Rectal smooth muscle tissue (tissue), 1 donor: ENCODE results near the gene ATP1A1.

ENCODE experiments used
- H3K27ac ChIP-seq: one replicate; pipeline ENCODE4 v1.7.0; 2013; ENCODE audit warnings: low read depth, low read length, inconsistent platforms
- H3K27me3 ChIP-seq: one replicate; pipeline ENCODE4 v1.7.0; 2013; ENCODE audit warnings: low read length; ENCODE audit not compliant: control insufficient read depth, insufficient read depth
- H3K36me3 ChIP-seq: one replicate; pipeline ENCODE4 v1.7.0; 2013; ENCODE audit warnings: low read length; ENCODE audit not compliant: control insufficient read depth, insufficient read depth
- H3K4me1 ChIP-seq: one replicate; pipeline ENCODE4 v1.7.0; 2013; ENCODE audit warnings: low read length; ENCODE audit not compliant: control insufficient read depth, insufficient read depth
- H3K4me3 ChIP-seq: one replicate; pipeline ENCODE4 v1.7.0; 2013; ENCODE audit warnings: low read length
- H3K9ac ChIP-seq: one replicate; pipeline ENCODE4 v1.7.0; 2013; ENCODE audit warnings: low read length

Gene ATP1A1

GRCh38 chr1:116389013-116389412 lies 16.0 kb downstream of the ATP1A1 start:
- Histone ChIP-seq H3K9ac (no peak overlapping the region), H3K4me3 (no peak overlapping the region), H3K27ac (no peak overlapping the region), H3K27me3 (no peaks in the 10 kb centered on the region), H3K4me1 (no peaks in the 10 kb centered on the region), H3K36me3 (peaks cover 48% of the 10 kb centered on the region)

DNA sequence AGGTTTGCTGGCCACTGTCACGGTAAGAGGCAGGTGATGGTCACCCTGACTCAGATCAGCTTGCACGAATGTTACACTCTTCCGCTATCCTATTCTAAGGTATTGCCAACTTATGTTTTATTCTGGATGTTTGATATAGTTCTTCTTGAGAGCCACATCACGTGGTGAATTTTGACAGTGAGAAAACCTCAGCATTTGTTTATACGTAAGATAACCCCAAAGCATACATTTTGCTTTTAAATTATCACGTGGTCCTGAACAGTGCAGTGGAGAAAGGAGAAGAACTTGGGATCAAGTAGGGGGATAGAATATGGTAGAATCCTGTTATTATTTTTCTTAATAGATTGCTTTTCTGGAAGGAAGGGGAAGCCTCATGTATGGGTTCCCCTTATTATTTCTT lies 16.6 kb downstream of the ATP1A1 start:
- H3K4me3 ChIP-seq, result no peak overlapping the region
- H3K27me3 ChIP-seq, result no peaks in the 10 kb centered on the region
- H3K27ac ChIP-seq, result no peak overlapping the region
- H3K36me3 ChIP-seq, result peaks cover 49% of the 10 kb centered on the region
- no peak overlapping the region for H3K9ac ChIP-seq
- no peaks in the 10 kb centered on the region for H3K4me1 ChIP-seq

DNA sequence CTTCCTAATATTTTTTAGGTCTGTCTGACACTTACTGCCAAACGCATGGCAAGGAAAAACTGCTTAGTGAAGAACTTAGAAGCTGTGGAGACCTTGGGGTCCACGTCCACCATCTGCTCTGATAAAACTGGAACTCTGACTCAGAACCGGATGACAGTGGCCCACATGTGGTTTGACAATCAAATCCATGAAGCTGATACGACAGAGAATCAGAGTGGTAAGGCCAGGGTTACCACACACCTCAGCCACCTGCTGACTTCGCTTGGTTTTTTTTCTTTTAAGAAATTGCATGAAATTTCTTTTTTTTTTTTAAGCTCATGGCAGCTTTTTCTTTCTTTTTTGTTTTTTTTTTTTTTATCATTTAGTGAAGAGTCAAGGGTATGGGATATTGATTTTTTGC lies 17.2 kb downstream of the ATP1A1 start:
- Histone ChIP-seq H3K4me3 (no peak overlapping the region), H3K4me1 (no peaks in the 10 kb centered on the region), H3K36me3 (peaks cover 50% of the 10 kb centered on the region), H3K27me3 (no peaks in the 10 kb centered on the region), H3K27ac (no peak overlapping the region), H3K9ac (no peak overlapping the region)

GRCh38 chr1:116391185-116391584 lies 18.1 kb downstream of the ATP1A1 start:
- no peak overlapping the region for H3K27ac ChIP-seq
- peaks cover 50% of the 10 kb centered on the region for H3K36me3 ChIP-seq
- H3K4me1 ChIP-seq, result no peaks in the 10 kb centered on the region
- no peaks in the 10 kb centered on the region for H3K27me3 ChIP-seq
- no peak overlapping the region for H3K4me3 ChIP-seq
- H3K9ac ChIP-seq, result no peak overlapping the region

GRCh38 chr1:116392717-116393404 lies 19.8 kb downstream of the ATP1A1 start:
- Histone ChIP-seq H3K4me1 (no peaks in the 10 kb centered on the region), H3K27ac (no peak overlapping the region), H3K36me3 (peaks cover 56% of the 10 kb centered on the region)

DNA sequence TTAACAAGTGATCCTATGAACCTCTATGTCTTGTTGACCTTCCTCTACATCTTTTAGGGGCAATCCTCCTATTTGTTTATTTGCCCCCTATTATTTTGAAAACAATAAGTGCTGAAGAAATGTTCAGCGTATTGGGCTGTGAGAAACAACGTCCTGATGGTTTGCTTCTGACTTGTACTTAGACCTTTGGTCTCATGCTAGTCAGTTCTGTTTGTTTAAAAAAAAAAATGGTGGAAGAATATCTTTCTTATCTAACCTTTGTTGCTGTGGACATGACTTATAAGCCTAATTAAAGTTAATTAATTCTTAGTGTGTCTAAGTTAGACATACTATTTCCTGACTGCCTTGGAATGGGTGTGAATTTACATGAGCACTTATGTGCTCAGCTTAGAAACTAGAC lies 20.7 kb downstream of the ATP1A1 start:
- no peak overlapping the region for H3K9ac ChIP-seq
- H3K27me3 ChIP-seq, result no peaks in the 10 kb centered on the region
- H3K4me1 ChIP-seq, result no peaks in the 10 kb centered on the region
- no peak overlapping the region for H3K27ac ChIP-seq
- H3K4me3 ChIP-seq, result no peak overlapping the region
- peaks cover 57% of the 10 kb centered on the region for H3K36me3 ChIP-seq

More at GRCh38 chr1:116392717-116393404, 19.8 kb downstream of the ATP1A1 start:
- no peak overlapping the region for H3K4me3 ChIP-seq
- H3K9ac ChIP-seq, result no peak overlapping the region
- no peaks in the 10 kb centered on the region for H3K27me3 ChIP-seq

- Histone ChIP-seq H3K27me3 (no peaks in the 10 kb centered on the region), H3K9ac (no peak overlapping the region), H3K4me3 (no peak overlapping the region), H3K36me3 (peaks cover 56% of the 10 kb centered on the region), H3K27ac (no peak overlapping the region), H3K4me1 (no peaks in the 10 kb centered on the region)
Observed at GRCh38 chr1:116394270-116394669, 21.2 kb downstream of the ATP1A1 start.

DNA sequence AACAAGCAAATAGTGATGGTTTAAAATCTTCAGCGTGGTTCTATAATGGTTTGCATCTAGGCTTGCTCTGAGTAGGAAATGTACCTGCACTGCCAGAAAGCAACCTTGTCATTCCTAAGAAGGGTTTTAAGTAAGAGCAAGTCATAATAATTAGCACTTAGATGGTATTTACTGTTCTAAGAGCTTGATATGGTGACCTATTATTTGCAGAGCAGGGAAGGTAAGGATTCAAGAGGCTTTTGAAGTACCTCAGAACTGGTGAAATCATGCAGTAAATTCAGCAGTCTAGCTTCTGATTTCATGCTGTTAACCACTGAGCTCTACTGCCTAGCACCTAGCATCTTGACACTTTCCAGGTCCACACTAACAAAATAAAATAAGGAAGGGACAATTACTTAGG lies 23.7 kb downstream of the ATP1A1 start:
- Histone ChIP-seq H3K27ac (no peak overlapping the region), H3K27me3 (no peaks in the 10 kb centered on the region), H3K4me3 (no peak overlapping the region), H3K4me1 (no peaks in the 10 kb centered on the region), H3K9ac (no peak overlapping the region), H3K36me3 (peaks cover 64% of the 10 kb centered on the region)

DNA sequence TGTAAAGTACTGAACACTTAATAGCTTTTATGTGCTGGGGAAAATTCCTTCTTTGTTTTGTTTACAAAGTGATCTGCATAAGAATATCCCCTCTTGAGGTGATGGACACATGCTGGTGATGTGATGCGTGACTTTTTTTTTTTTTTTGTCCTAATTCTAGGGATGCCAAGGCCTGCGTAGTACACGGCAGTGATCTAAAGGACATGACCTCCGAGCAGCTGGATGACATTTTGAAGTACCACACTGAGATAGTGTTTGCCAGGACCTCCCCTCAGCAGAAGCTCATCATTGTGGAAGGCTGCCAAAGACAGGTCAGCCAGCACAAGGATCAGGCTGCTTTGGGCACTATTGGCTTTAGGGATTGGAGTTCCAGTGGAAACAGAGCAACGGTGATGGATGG lies 24.7 kb downstream of the ATP1A1 start:
- H3K4me3 ChIP-seq, result no peak overlapping the region
- H3K9ac ChIP-seq, result no peak overlapping the region
- H3K27me3 ChIP-seq, result no peaks in the 10 kb centered on the region
- no peaks in the 10 kb centered on the region for H3K4me1 ChIP-seq
- no peak overlapping the region for H3K27ac ChIP-seq
- H3K36me3 ChIP-seq, result peaks cover 69% of the 10 kb centered on the region

DNA sequence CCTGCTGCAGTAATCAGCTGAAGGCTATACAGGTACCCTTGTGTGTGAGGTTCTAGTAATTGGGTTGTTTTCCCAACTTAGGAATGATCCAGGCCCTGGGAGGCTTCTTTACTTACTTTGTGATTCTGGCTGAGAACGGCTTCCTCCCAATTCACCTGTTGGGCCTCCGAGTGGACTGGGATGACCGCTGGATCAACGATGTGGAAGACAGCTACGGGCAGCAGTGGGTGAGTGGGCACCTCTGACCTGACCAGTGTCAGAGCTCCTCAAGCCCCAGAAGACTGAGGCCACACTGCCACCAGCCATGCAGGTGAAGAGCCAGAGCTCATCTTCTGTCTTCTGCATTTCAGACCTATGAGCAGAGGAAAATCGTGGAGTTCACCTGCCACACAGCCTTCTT lies 27.7 kb downstream of the ATP1A1 start:
- H3K36me3 ChIP-seq, result peaks cover 84% of the 10 kb centered on the region
- no peak overlapping the region for H3K9ac ChIP-seq
- no peaks in the 10 kb centered on the region for H3K4me1 ChIP-seq
- H3K27ac ChIP-seq, result no peak overlapping the region
- H3K4me3 ChIP-seq, result no peak overlapping the region
- H3K27me3 ChIP-seq, result no peaks in the 10 kb centered on the region

DNA sequence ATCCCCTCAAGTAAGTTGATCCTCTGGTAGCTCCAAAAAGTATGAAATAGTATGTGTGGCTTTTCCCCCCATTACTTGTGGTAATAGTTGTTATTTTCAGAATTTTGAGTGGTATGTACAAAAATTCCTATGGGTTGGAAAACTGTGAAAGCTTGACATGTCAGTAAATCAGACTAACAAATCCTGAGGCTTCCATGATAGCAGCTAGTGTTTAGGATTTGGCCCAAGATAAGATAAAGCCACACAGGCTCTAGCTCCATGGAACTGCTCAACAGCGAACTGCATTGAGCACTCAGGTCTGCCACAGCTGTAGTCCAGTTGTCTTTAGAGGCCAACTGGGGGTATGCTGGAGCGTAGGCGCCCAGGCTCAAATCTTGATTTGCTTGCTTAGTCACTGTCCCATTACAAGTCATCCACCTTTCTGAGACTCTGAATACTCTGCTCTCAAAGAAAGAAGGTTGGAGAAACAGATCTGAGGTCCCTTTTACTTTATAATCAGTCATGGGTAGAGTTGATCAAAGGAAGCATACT lies 28.7 kb downstream of the ATP1A1 start:
- H3K27me3 ChIP-seq, result no peaks in the 10 kb centered on the region
- H3K4me3 ChIP-seq, result no peak overlapping the region
- peaks cover 83% of the 10 kb centered on the region for H3K36me3 ChIP-seq
- H3K9ac ChIP-seq, result no peak overlapping the region
- H3K27ac ChIP-seq, result no peak overlapping the region
- H3K4me1 ChIP-seq, result no peaks in the 10 kb centered on the region

GRCh38 chr1:116402333-116402732 lies 29.3 kb downstream of the ATP1A1 start:
- no peak overlapping the region for H3K4me3 ChIP-seq
- no peak overlapping the region for H3K27ac ChIP-seq
- no peaks in the 10 kb centered on the region for H3K4me1 ChIP-seq
- H3K9ac ChIP-seq, result no peak overlapping the region
- H3K27me3 ChIP-seq, result no peaks in the 10 kb centered on the region
- peaks cover 77% of the 10 kb centered on the region for H3K36me3 ChIP-seq

GRCh38 chr1:116403496-116404136 lies 30.6 kb downstream of the ATP1A1 start:
- H3K27ac ChIP-seq, result no peak overlapping the region
- no peak overlapping the region for H3K4me3 ChIP-seq
- H3K36me3 ChIP-seq, result peaks cover 65% of the 10 kb centered on the region
- H3K9ac ChIP-seq, result no peak overlapping the region
- no peaks in the 10 kb centered on the region for H3K4me1 ChIP-seq
- H3K27me3 ChIP-seq, result no peaks in the 10 kb centered on the region
